B cell (primary cell): ENCODE data around the gene PPL. TPM values are rescaled to one million over a fixed set of nuclear protein-coding genes. Genes with fewer than 3 reads are reported as not detected.

Source experiments
- ATAC-seq: fragments of 200-7000 bp; cut with Tn5 transposase; one replicate; pipeline ENCODE4 v1.10.0; 2021; ENCODE audit warnings: low read depth, mild to moderate bottlenecking, moderate number of reproducible peaks, moderate library complexity
- CTCF ChIA-PET: fragments of 350-600 bp; sonication (Branson Sonifier 250); formaldehyde crosslinking; loops from one replicate; lab custom pipeline; 2021; ENCODE audit warnings: antibody characterized with exemption, inconsistent platforms; lab: Charles Lee
- POLR2A ChIA-PET: fragments of 350-600 bp; sonication (Branson Sonifier 250); formaldehyde crosslinking; loops from one replicate; lab custom pipeline; 2021; ENCODE audit warnings: antibody characterized with exemption; lab: Charles Lee
- DNase-seq: peaks from one replicate; pipeline ENCODE4 v3.0.0; 2013
- H2AFZ ChIP-seq: 2 replicates; pipeline ENCODE4 v1.6.1; 2012; ENCODE audit warnings: mild to moderate bottlenecking, low read depth, low read length; ENCODE audit not compliant: insufficient read depth, poor library complexity, severe bottlenecking
- H3K27ac ChIP-seq, 2 donors: 1 replicate in 1 of 2; 2 replicates in 1 of 2; pipeline ENCODE4 v1.5.1; 2012 to 2013; ENCODE audit warnings: low read length in 2 of 2, mild to moderate bottlenecking in 2 of 2, moderate library complexity in 1 of 2
- H3K27me3 ChIP-seq, 4 experiments: fragments of 200-600 bp in 1 of 4; sonication (generic) in 1 of 4; replicated peaks in 1 of 4; 1 replicate in 2 of 4; 2 replicates in 2 of 4; pipeline versions ENCODE4 v1.6.1 to v1.7.0; 2013 to 2016; ENCODE audit warnings: low read length in 3 of 4, mild to moderate bottlenecking in 2 of 4, mixed read lengths in 1 of 4, moderate library complexity in 1 of 4; ENCODE audit not compliant: insufficient read depth in 4 of 4, control insufficient read depth in 3 of 4; ENCODE audit errors: control extremely low read depth in 1 of 4
- H3K36me3 ChIP-seq, 2 experiments: replicated peaks in 1 of 2; 1 replicate in 1 of 2; 2 replicates in 1 of 2; pipeline versions ENCODE4 v1.6.1 to v1.7.1; 2013; ENCODE audit warnings: low read length in 1 of 2; ENCODE audit not compliant: insufficient read depth in 2 of 2, control insufficient read depth in 1 of 2; ENCODE audit errors: control extremely low read depth in 1 of 2, extremely low read depth in 1 of 2
- H3K4me1 ChIP-seq, 2 donors: fragments of 200-600 bp in 1 of 2; sonication (generic) in 1 of 2; 1 replicate in 1 of 2; 2 replicates in 1 of 2; pipeline versions ENCODE4 v1.5.1 to v1.6.1; 2013 to 2017; ENCODE audit warnings: low read length in 2 of 2; ENCODE audit not compliant: control insufficient read depth in 2 of 2, insufficient read depth in 2 of 2
- H3K4me2 ChIP-seq: replicated peaks from 2 replicates; pipeline ENCODE3; 2012; ENCODE audit warnings: mild to moderate bottlenecking, low read depth, low read length; ENCODE audit not compliant: poor library complexity, severe bottlenecking
- H3K4me3 ChIP-seq, 5 experiments: fragments of 200-600 bp in 1 of 5; sonication (generic) in 1 of 5; 1 replicate in 3 of 5; 2 replicates in 2 of 5; pipeline versions ENCODE4 v1.5.1 to v1.7.0; 2011 to 2016; ENCODE audit warnings: low read length in 4 of 5, mild to moderate bottlenecking in 4 of 5, low read depth in 2 of 5, control low read depth in 1 of 5, moderate library complexity in 1 of 5; ENCODE audit not compliant: insufficient read depth in 1 of 5; ENCODE audit errors: control extremely low read depth in 1 of 5, extremely low read depth in 1 of 5
- H3K79me2 ChIP-seq: fragments of 200-600 bp; sonication (generic); one replicate; pipeline ENCODE4 v1.6.0; 2016; ENCODE audit warnings: low read length; ENCODE audit not compliant: control insufficient read depth, insufficient read depth
- H3K9ac ChIP-seq: fragments of 200-600 bp; sonication (generic); 2 replicates; pipeline ENCODE4 v1.6.1; 2017; ENCODE audit warnings: mild to moderate bottlenecking, low read length, moderate library complexity
- H3K9me3 ChIP-seq, 3 donors: one replicate each; pipeline versions ENCODE4 v1.6.1 to v1.7.1; 2013; ENCODE audit warnings: low read length in 2 of 3; ENCODE audit not compliant: control insufficient read depth in 2 of 3, insufficient read depth in 1 of 3; ENCODE audit errors: control extremely low read depth in 1 of 3
- H4K20me1 ChIP-seq: 2 replicates; pipeline ENCODE4 v1.6.0; 2012; ENCODE audit warnings: mild to moderate bottlenecking, low read length; ENCODE audit not compliant: insufficient read depth, control insufficient read depth, poor library complexity, severe bottlenecking
- H3K27ac Mint-ChIP-seq: one replicate; pipeline ENCODE4 v1.8.0; 2021; ENCODE audit warnings: mixed read lengths
- H3K27me3 Mint-ChIP-seq: one replicate; pipeline ENCODE4 v1.8.0; 2021; ENCODE audit warnings: mixed read lengths
- H3K4me1 Mint-ChIP-seq: one replicate; pipeline ENCODE4 v1.8.0; 2021; ENCODE audit warnings: mixed read lengths
- H3K4me3 Mint-ChIP-seq: one replicate; pipeline ENCODE4 v1.8.0; 2021; ENCODE audit warnings: mixed read lengths
- H3K9me3 Mint-ChIP-seq: one replicate; pipeline ENCODE4 v1.8.0; 2022; ENCODE audit warnings: mixed read lengths; ENCODE audit not compliant: insufficient read depth
- CTCF ChIP-seq: fragments of 200-600 bp; IDR thresholded peaks from one replicate; pipeline ENCODE4 v1.8.0; 2022; ENCODE audit warnings: antibody characterized with exemption, mild to moderate bottlenecking
- EZH2 ChIP-seq: IDR thresholded peaks from 2 replicates; pipeline ENCODE4 v1.6.1; 2012; ENCODE audit warnings: borderline replicate concordance, low read depth, mild to moderate bottlenecking, moderate library complexity, low read length; ENCODE audit not compliant: insufficient read depth, poor library complexity, severe bottlenecking
- WGBS: methylation state at CpG from one replicate; pipeline ENCODE4 v1.1.5; 2013; ENCODE audit warnings: missing lambda C conversion rate; ENCODE audit not compliant: insufficient coverage; 5-methylcytosine and 5-hydroxymethylcytosine counted together
- intact Hi-C: fragments of 100-400 bp; cut with micrococcal nuclease; formaldehyde crosslinking; loops from one replicate; pipeline ENCODE4 v1.10.0; 2022
- polyA plus RNA-seq: library from polyadenylated mRNA; depleted of rRNA; stranded (reverse); fragments of >200 nt; gene quantifications from 2 replicates; pipeline ENCODE4 v1.2.3, GENCODE V29; 2012
- total RNA-seq, 2 donors: library from RNA; stranded (reverse); fragments of 120-200 nt in 1 of 2; gene quantifications; 1 replicate in 1 of 2; 2 replicates in 1 of 2; pipeline versions ENCODE4 v1.2.3 to v1.2.4, GENCODE V29; 2013 to 2022

PPL gene
- total and polyA plus RNA-seq, 2 donors (not counting 1 experiment from before 2014, with no cell fraction given), result not detected

DNA sequence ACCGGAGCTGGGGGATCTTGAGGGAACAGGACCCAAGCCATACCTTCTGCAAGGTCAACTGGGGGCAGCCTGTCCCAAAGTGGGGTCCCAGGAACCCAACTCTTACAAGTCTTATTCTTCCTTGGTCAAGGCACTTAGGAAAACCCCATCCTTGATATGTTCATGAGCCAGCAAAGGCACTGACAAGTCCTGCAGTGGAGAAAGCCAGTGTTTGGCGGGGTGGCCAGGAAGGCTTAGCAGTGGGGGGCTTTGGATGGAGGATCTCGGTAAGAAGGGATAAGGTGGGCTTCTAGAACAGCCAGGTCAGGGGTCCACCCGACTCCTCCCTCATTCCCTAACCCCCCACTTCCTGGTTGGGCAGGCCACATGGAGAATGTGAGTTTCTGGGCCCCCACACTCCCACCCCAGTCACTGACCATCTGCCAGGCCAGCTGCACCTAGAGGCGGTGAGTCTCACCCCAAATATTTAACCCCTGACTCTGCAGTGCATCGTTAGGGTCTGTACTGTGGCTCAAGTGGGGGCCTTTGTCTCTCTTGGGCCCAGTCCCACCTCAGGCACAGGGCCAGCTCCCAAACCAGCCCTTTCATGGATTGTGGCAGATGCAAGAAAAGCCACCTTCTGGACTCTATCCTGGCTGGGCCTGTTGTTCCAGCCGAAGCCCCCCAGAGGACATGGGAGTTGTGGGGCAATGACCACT is 22.3 kb downstream of the PPL start:
- POLR2A ChIA-PET, result no interaction called here
- no peak for ATAC-seq
- no peak overlapping the region for H3K27ac ChIP-seq

More for the DNA sequence above, 22.3 kb downstream of the PPL start:
- Histone ChIP-seq H3K36me3 (no peaks in the 10 kb centered on the region), H3K4me2 (no peak overlapping the region), H3K4me3 (no peak overlapping the region), H3K27me3 (peaks cover 0 to 12% (median 1%) of the 10 kb centered on the region in 4 experiments), H4K20me1 (no peaks in the 10 kb centered on the region), H3K9me3 (peaks cover 0 to 4% (median 0%) of the 10 kb centered on the region in 3 donors), H3K79me2 (no peaks in the 10 kb centered on the region), H3K4me1 (no peaks in the 10 kb centered on the region), H3K9ac (no peak overlapping the region), H2AFZ (no peak overlapping the region)
- Mint-ChIP-seq H3K27ac (no peak overlapping the region), H3K9me3 (no peaks in the 10 kb centered on the region), H3K4me1 (no peaks in the 10 kb centered on the region), H3K27me3 (peaks cover 14% of the 10 kb centered on the region), H3K4me3 (no peak overlapping the region)
- 96% methylated on average over 5 of the region's 7 CpGs for WGBS
- CTCF ChIA-PET, result no interaction called here
- no peak for TF ChIP-seq CTCF
- TF ChIP-seq EZH2, result no peak
- intact Hi-C loops, result no loop called here
- no peak for DNase-seq
